Endothelial cell of umbilical vein (primary cell): ENCODE results near the gene STRA6. TPM values are rescaled to one million over a fixed set of nuclear protein-coding genes. Genes with fewer than 3 reads are reported as not detected.

Experiments used
- BruUV-seq: library from RNA; stranded (reverse); fragments of 400-500 nt; replicated peaks from 2 replicates; lab custom pipeline; 2021; lab: Mats Ljungman, UMichigan
- CTCF ChIA-PET: fragments of 300-600, 350-600 bp; sonication (Branson Sonifier 250); formaldehyde crosslinking; loops from one replicate; lab custom pipeline; 2021; ENCODE audit warnings: antibody characterized with exemption, inconsistent platforms; lab: Charles Lee
- POLR2A ChIA-PET: fragments of 300-600, 350-600 bp; sonication (Branson Sonifier 250); formaldehyde crosslinking; loops from one replicate; lab custom pipeline; 2021; ENCODE audit warnings: antibody characterized with exemption, inconsistent platforms; lab: Charles Lee
- DNase-seq: peaks from one replicate; pipeline ENCODE4 v3.0.0-alpha.2; 2011; ENCODE audit warnings: low read depth, low spot score
- FAIRE-seq: peaks from 2 replicates; lab custom pipeline; 2011; peaks lifted over from hg19 to GRCh38; lab: Jason Lieb, UNC
- H2AFZ ChIP-seq: 2 replicates; pipeline ENCODE4 v1.6.0; 2012; ENCODE audit warnings: low read depth, low read length, control low read depth, inconsistent platforms
- H3K27ac ChIP-seq: 2 replicates; pipeline ENCODE4 v1.5.1; 2011; ENCODE audit warnings: low read depth, mild to moderate bottlenecking, control low read depth, low read length, moderate library complexity; ENCODE audit not compliant: insufficient read depth
- H3K27me3 ChIP-seq, 2 experiments: 2 replicates each; pipeline versions ENCODE4 v1.6.0 to v1.6.1; 2011; ENCODE audit warnings: low read length in 2 of 2, mixed read lengths in 1 of 2; ENCODE audit not compliant: control insufficient read depth in 2 of 2, insufficient read depth in 2 of 2
- H3K36me3 ChIP-seq, 2 experiments: 2 replicates in 1 of 2; 3 replicates in 1 of 2; pipeline ENCODE4 v1.5.1; 2011; ENCODE audit warnings: low read length in 2 of 2, mild to moderate bottlenecking in 1 of 2, moderate library complexity in 1 of 2; ENCODE audit not compliant: control insufficient read depth in 2 of 2, insufficient read depth in 2 of 2; ENCODE audit errors: extremely low read depth in 1 of 2
- H3K4me1 ChIP-seq: 3 replicates; pipeline ENCODE4 v1.5.1; 2011; ENCODE audit warnings: mild to moderate bottlenecking, low read length; ENCODE audit not compliant: control insufficient read depth, insufficient read depth; ENCODE audit errors: extremely low read depth
- H3K4me2 ChIP-seq: 2 replicates; pipeline ENCODE4 v1.6.1; 2011; ENCODE audit warnings: low read length, control low read depth, mixed read lengths; ENCODE audit not compliant: insufficient read depth
- H3K4me3 ChIP-seq, 3 experiments: fragments of 200-600 bp in 1 of 3; sonication (generic), shearing (Covaris generic) in 1 of 3; replicated peaks in 1 of 3; 2 replicates each; pipeline ENCODE4 v1.5.1; 2011 to 2016; ENCODE audit warnings: control low read depth in 3 of 3, low read length in 3 of 3, mild to moderate bottlenecking in 2 of 3, inconsistent platforms in 1 of 3, low read depth in 1 of 3, moderate library complexity in 1 of 3; ENCODE audit not compliant: insufficient read depth in 1 of 3
- H3K79me2 ChIP-seq: 2 replicates; pipeline ENCODE4 v1.6.0; 2012; ENCODE audit warnings: low read length, inconsistent platforms; ENCODE audit not compliant: control insufficient read depth, insufficient read depth
- H3K9ac ChIP-seq: replicated peaks from 2 replicates; pipeline ENCODE3; 2011; ENCODE audit warnings: low read length, control low read depth; ENCODE audit not compliant: insufficient read depth; ENCODE audit errors: extremely low read depth
- H3K9me1 ChIP-seq: replicated peaks from 3 replicates; pipeline ENCODE4 v1.6.0; 2011; ENCODE audit warnings: mild to moderate bottlenecking, low read length; ENCODE audit not compliant: control insufficient read depth, insufficient read depth; ENCODE audit errors: extremely low read depth
- H3K9me3 ChIP-seq: replicated peaks from 2 replicates; pipeline ENCODE4 v1.5.1; 2012; ENCODE audit warnings: low read length, inconsistent platforms; ENCODE audit not compliant: control insufficient read depth, insufficient read depth
- H4K20me1 ChIP-seq: replicated peaks from 2 replicates; pipeline ENCODE3; 2011; ENCODE audit warnings: mild to moderate bottlenecking, low read length; ENCODE audit not compliant: control insufficient read depth, insufficient read depth; ENCODE audit errors: extremely low read depth
- CTCF ChIP-seq, 2 donors: IDR thresholded peaks; 1 replicate in 1 of 2; 2 replicates in 1 of 2; pipeline ENCODE4 v1.5.1; 2011; ENCODE audit warnings: low read length in 2 of 2, mild to moderate bottlenecking in 2 of 2, moderate library complexity in 2 of 2, control low read depth in 1 of 2, inconsistent platforms in 1 of 2, low read depth in 1 of 2; ENCODE audit not compliant: insufficient read depth in 1 of 2; ENCODE audit errors: extremely low read depth in 1 of 2
- EZH2 ChIP-seq: IDR thresholded peaks from 2 replicates; pipeline ENCODE4 v1.6.1; 2012; ENCODE audit warnings: borderline replicate concordance, low read depth, mild to moderate bottlenecking, moderate library complexity, low read length, inconsistent platforms; ENCODE audit not compliant: severe bottlenecking
- FOS ChIP-seq: IDR thresholded peaks from 2 replicates; pipeline ENCODE4 v1.6.1; 2011; ENCODE audit warnings: mild to moderate bottlenecking, low read length, moderate library complexity, borderline replicate concordance; ENCODE audit not compliant: insufficient read depth
- GATA2 ChIP-seq: IDR thresholded peaks from 2 replicates; pipeline ENCODE4 v1.7.0; 2011; ENCODE audit warnings: low read depth, mild to moderate bottlenecking, moderate library complexity, mixed read lengths, low read length; ENCODE audit not compliant: insufficient read length, insufficient read depth
- JUN ChIP-seq: IDR thresholded peaks from 2 replicates; pipeline ENCODE4 v1.6.1; 2011; ENCODE audit warnings: borderline replicate concordance, low read depth; ENCODE audit not compliant: insufficient read length, insufficient read depth
- MAX ChIP-seq: IDR thresholded peaks from 2 replicates; pipeline ENCODE4 v1.6.1; 2011; ENCODE audit not compliant: insufficient read depth, insufficient read length
- MYC ChIP-seq: IDR thresholded peaks from one replicate; pipeline ENCODE4 v1.6.1; 2011; ENCODE audit warnings: mild to moderate bottlenecking, low read depth, low read length
- POLR2A ChIP-seq: IDR thresholded peaks from 2 replicates; pipeline ENCODE4 v1.6.1; 2012; ENCODE audit warnings: low read depth, mild to moderate bottlenecking, control low read depth, low read length
- POLR2AphosphoS5 ChIP-seq: IDR thresholded peaks from 2 replicates; pipeline ENCODE4 v1.6.1; 2012; ENCODE audit warnings: low read depth, mild to moderate bottlenecking, control low read depth, low read length, moderate library complexity; ENCODE audit not compliant: insufficient read depth
- dilution Hi-C: fragments of 300-500 bp; cut with MboI; formaldehyde crosslinking; loops from one replicate; pipeline ENCODE4 v1.15.0; 2019; ENCODE audit warnings: low sequenced_read_pairs; ENCODE audit not compliant: extremely low pct_ligation_motif_present
- intact Hi-C: fragments of 100-400 bp; cut with micrococcal nuclease; formaldehyde crosslinking; loops from one replicate; pipeline ENCODE4 v1.10.0; 2022
- polyA plus RNA-seq, 4 experiments: library from polyadenylated mRNA; depleted of rRNA in 3 of 4; stranded (reverse) in 3 of 4; unstranded in 1 of 4; fragments of >200 nt; gene quantifications; 2 replicates each; pipeline versions ENCODE4 v1.2.1 to v1.2.3, GENCODE V29; 2011 to 2012; ENCODE audit warnings: missing spikeins in 1 of 4
- total RNA-seq: library from RNA; stranded (reverse); gene quantifications from 2 replicates; pipeline ENCODE4 v1.2.3, GENCODE V29; 2021

Gene STRA6
- total and polyA plus RNA-seq, 2 donors (not counting 3 experiments of a cell fraction or from before 2014, with no cell fraction given) = not detected

GRCh38 chr15:74146277-74146800 is 56.2 kb downstream of the STRA6 start:
- no peak for DNase-seq
- Histone ChIP-seq H3K36me3 (no peaks in the 10 kb centered on the region), H3K27me3 (peaks cover 10 to 29% of the 10 kb centered on the region in 2 experiments), H3K27ac (no peak overlapping the region), H3K79me2 (no peaks in the 10 kb centered on the region), H4K20me1 (no peaks in the 10 kb centered on the region), H3K9me3 (no peaks in the 10 kb centered on the region), H3K4me1 (no peaks in the 10 kb centered on the region), H3K9me1 (no peaks in the 10 kb centered on the region), H2AFZ (no peak overlapping the region), H3K9ac (no peak overlapping the region), H3K4me2 (no peak overlapping the region), H3K4me3 (no peak overlapping the region)
- CTCF ChIA-PET = interaction anchor here (0.5 to 1.2 kb wide), 2 partner anchors 31 to 1351 kb away, joined by 4 read pairs; no protein-coding TSS in a partner anchor
- intact Hi-C loops = no loop called here
- TF ChIP-seq GATA2 (no peak), FOS (no peak), MYC (no peak), POLR2AphosphoS5 (no peak), JUN (no peak), CTCF (IDR thresholded peaks at IDR 0.05; ENCODE audit: extremely low read depth in 1 of 2, insufficient read depth in 1 of 2, low read depth in 1 of 2, low read length in 2 of 2) (no peak), EZH2 (no peak), POLR2A (no peak), MAX (no peak)
- BruUV-seq = no TSS peak
- FAIRE-seq = no peak
- POLR2A ChIA-PET = no interaction called here
- dilution Hi-C loops = no loop called here
